Mammary epithelial cell (primary cell): ENCODE data around the gene GPR42.

Experiments used
- EZH2 ChIP-seq: IDR thresholded peaks from 2 replicates; pipeline ENCODE4 v1.6.1; 2012; ENCODE audit warnings: low read length, inconsistent platforms, borderline replicate concordance
- TF ChIP-seq, protein P1 (sequence below), 2 donors: IDR thresholded peaks in 1 of 2; conservative IDR thresholded peaks in 1 of 2; 2 replicates each; pipeline ENCODE4 v1.5.1; 2011 to 2012; ENCODE audit warnings: inconsistent platforms in 2 of 2, low read length in 2 of 2, mild to moderate bottlenecking in 2 of 2, control low read depth in 1 of 2, low read depth in 1 of 2; ENCODE audit not compliant: insufficient read depth in 1 of 2; ENCODE audit errors: extremely low read depth in 1 of 2

DNA sequence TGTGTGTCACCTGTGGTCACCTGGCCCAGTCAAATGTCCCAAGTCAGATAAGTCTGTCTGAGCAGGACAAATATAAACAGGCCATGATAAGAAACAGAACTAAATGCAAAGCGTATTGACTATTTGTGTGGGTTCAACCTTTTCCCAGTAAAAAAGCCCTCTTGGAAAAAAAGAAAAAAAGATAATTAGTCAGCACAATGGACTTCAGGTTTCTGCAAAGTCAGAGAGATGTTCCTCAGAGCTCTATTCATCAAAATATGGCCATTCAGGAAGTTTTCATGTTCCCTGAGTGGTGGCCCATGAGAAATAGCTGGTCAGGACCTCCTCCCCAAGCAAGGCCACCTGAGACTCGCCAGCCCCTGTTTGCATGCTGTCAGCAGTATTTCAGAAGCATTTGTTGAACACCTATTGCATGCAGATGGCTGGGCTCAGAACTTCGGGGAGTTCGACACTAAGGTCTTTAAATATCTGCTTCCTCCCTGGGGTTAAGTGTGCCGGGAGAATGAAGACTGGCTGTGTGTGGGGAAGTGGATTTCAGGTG lies 9.9 kb upstream of the GPR42 start:
- no peak for TF ChIP-seq EZH2
- TF ChIP-seq, protein P1, sequence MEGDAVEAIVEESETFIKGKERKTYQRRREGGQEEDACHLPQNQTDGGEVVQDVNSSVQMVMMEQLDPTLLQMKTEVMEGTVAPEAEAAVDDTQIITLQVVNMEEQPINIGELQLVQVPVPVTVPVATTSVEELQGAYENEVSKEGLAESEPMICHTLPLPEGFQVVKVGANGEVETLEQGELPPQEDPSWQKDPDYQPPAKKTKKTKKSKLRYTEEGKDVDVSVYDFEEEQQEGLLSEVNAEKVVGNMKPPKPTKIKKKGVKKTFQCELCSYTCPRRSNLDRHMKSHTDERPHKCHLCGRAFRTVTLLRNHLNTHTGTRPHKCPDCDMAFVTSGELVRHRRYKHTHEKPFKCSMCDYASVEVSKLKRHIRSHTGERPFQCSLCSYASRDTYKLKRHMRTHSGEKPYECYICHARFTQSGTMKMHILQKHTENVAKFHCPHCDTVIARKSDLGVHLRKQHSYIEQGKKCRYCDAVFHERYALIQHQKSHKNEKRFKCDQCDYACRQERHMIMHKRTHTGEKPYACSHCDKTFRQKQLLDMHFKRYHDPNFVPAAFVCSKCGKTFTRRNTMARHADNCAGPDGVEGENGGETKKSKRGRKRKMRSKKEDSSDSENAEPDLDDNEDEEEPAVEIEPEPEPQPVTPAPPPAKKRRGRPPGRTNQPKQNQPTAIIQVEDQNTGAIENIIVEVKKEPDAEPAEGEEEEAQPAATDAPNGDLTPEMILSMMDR (conservative IDR thresholded peaks at IDR 0.05 in 1 of 2, IDR thresholded peaks at IDR 0.05 in 1 of 2; ENCODE audit: extremely low read depth in 1 of 2, insufficient read depth in 1 of 2, low read depth in 1 of 2, low read length in 2 of 2): no peak
